ENCODE results near the gene AGFG2.

DNA sequence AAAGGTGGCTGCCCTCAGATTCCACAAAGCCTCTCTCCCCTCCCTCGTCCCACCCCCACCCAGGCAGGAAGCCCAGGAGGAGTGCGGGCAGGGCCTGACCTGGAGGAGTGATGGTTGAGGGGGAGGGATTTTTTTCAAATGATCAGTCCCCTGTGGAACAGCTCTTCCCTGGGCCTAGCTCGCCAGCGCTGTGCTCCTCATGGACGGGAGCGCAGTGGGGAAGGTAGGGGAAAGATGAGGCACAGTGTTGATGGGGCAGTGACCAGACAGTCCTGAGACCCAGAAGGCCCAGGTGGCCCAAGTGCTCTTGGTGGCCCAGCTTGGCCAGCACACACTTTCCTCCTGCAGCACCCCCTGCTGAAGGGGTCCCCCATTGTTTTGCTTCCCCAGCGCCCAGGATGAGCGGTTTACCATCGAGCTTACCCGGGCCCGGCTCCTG lies 26.1 kb downstream of the AGFG2 start:
- no peak for TF ChIP-seq EZH2 (IDR thresholded peaks at IDR 0.05; ENCODE audit: low read length, missing control alignments)
- TF ChIP-seq, protein P1, sequence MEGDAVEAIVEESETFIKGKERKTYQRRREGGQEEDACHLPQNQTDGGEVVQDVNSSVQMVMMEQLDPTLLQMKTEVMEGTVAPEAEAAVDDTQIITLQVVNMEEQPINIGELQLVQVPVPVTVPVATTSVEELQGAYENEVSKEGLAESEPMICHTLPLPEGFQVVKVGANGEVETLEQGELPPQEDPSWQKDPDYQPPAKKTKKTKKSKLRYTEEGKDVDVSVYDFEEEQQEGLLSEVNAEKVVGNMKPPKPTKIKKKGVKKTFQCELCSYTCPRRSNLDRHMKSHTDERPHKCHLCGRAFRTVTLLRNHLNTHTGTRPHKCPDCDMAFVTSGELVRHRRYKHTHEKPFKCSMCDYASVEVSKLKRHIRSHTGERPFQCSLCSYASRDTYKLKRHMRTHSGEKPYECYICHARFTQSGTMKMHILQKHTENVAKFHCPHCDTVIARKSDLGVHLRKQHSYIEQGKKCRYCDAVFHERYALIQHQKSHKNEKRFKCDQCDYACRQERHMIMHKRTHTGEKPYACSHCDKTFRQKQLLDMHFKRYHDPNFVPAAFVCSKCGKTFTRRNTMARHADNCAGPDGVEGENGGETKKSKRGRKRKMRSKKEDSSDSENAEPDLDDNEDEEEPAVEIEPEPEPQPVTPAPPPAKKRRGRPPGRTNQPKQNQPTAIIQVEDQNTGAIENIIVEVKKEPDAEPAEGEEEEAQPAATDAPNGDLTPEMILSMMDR (conservative IDR thresholded peaks at IDR 0.05 in 1 of 2, IDR thresholded peaks at IDR 0.05 in 1 of 2; ENCODE audit: low read depth in 1 of 2, low read length in 2 of 2), result no peak
